Neural cell (in vitro differentiated cells): ENCODE data around the gene PUS10. TPM values are rescaled to one million over a fixed set of nuclear protein-coding genes. Genes with fewer than 3 reads are reported as not detected.

Experiments
- H2AFZ ChIP-seq: fragments of 200-600, 300-800 bp; sonication (generic), shearing (Covaris generic); 2 replicates; pipeline ENCODE4 v1.6.0; 2014; ENCODE audit warnings: low read depth, mild to moderate bottlenecking, antibody characterized with exemption, low read length, moderate library complexity
- H3F3A ChIP-seq: fragments of 200-600 bp; shearing (Covaris generic); 2 replicates; pipeline ENCODE4 v1.6.1; 2016; ENCODE audit warnings: mild to moderate bottlenecking, moderate library complexity, mixed read lengths, antibody characterized with exemption, low read length; ENCODE audit not compliant: insufficient read depth, poor library complexity, severe bottlenecking
- H3K27ac ChIP-seq: fragments of 200-600, 300-800 bp; sonication (generic), shearing (Covaris generic); 2 replicates; pipeline ENCODE4 v1.5.1; 2014; ENCODE audit warnings: mild to moderate bottlenecking, low read length, moderate library complexity
- H3K27me3 ChIP-seq: fragments of 300-800, 200-600 bp; sonication (generic), shearing (Covaris generic); 2 replicates; pipeline ENCODE4 v1.6.0; 2014; ENCODE audit warnings: mild to moderate bottlenecking, low read depth, low read length, moderate library complexity; ENCODE audit not compliant: insufficient read depth
- H3K36me3 ChIP-seq: fragments of 300-800, 200-600 bp; sonication (generic), shearing (Covaris generic); 2 replicates; pipeline ENCODE4 v1.5.1; 2014; ENCODE audit warnings: mild to moderate bottlenecking, antibody characterized with exemption, low read length, moderate library complexity; ENCODE audit not compliant: insufficient read depth
- H3K4me2 ChIP-seq: fragments of 300-800, 200-600 bp; sonication (generic), shearing (Covaris generic); 2 replicates; pipeline ENCODE4 v1.6.0; 2014; ENCODE audit warnings: mild to moderate bottlenecking, low read length
- H3K4me3 ChIP-seq: fragments of 300-800, 200-600 bp; sonication (generic), shearing (Covaris generic); 2 replicates; pipeline ENCODE4 v1.5.1; 2014; ENCODE audit warnings: mild to moderate bottlenecking, low read length, moderate library complexity
- H3K79me2 ChIP-seq: fragments of 200-600 bp; shearing (Covaris generic); replicated peaks from 2 replicates; pipeline ENCODE4 v1.6.0; 2014; ENCODE audit warnings: mild to moderate bottlenecking, low read length, moderate library complexity; ENCODE audit not compliant: insufficient read depth
- H3K9ac ChIP-seq: fragments of 300-800, 200-600 bp; sonication (generic), shearing (Covaris generic); 2 replicates; pipeline ENCODE4 v1.6.1; 2016; ENCODE audit warnings: mild to moderate bottlenecking, low read length, mixed read lengths
- H3K9me2 ChIP-seq: fragments of 200-600 bp; shearing (Covaris generic); 2 replicates; pipeline ENCODE4 v1.6.1; 2016; ENCODE audit warnings: mild to moderate bottlenecking, low read length, mixed read lengths; ENCODE audit not compliant: insufficient read depth
- H3K9me3 ChIP-seq: fragments of 200-600, 300-800 bp; sonication (generic), shearing (Covaris generic); 2 replicates; pipeline ENCODE4 v1.6.1; 2016; ENCODE audit warnings: mild to moderate bottlenecking, mixed run types, low read length, moderate library complexity, mixed read lengths
- H4K20me1 ChIP-seq: fragments of 200-600 bp; shearing (Covaris generic); 2 replicates; pipeline ENCODE4 v1.6.1; 2016; ENCODE audit warnings: mild to moderate bottlenecking, mixed run types; ENCODE audit not compliant: insufficient read depth
- CTCF ChIP-seq: fragments of 450-650 bp; IDR thresholded peaks from 2 replicates; pipeline ENCODE4 v1.5.1; 2014; ENCODE audit warnings: antibody characterized with exemption, mild to moderate bottlenecking, moderate library complexity; ENCODE audit not compliant: poor library complexity, severe bottlenecking
- EP300 ChIP-seq: fragments of 450-650 bp; conservative IDR thresholded peaks from 2 replicates; pipeline ENCODE4 v1.6.1; 2014; ENCODE audit warnings: antibody characterized with exemption, mild to moderate bottlenecking, moderate library complexity; ENCODE audit not compliant: poor library complexity, severe bottlenecking
- EZH2 ChIP-seq: fragments of 200-600, 300-800 bp; shearing (Covaris generic), sonication (generic); IDR thresholded peaks from 2 replicates; pipeline ENCODE4 v1.6.1; 2014; ENCODE audit warnings: antibody characterized with exemption, low read length, borderline replicate concordance, mild to moderate bottlenecking; ENCODE audit not compliant: insufficient read depth, poor library complexity, severe bottlenecking
- MXI1 ChIP-seq: fragments of 450-650 bp; conservative IDR thresholded peaks from 2 replicates; pipeline ENCODE4 v1.6.1; 2014; ENCODE audit warnings: antibody characterized with exemption, mild to moderate bottlenecking; ENCODE audit not compliant: poor library complexity, severe bottlenecking
- POLR2AphosphoS5 ChIP-seq: IDR thresholded peaks from 2 replicates; pipeline ENCODE4 v1.6.1; 2012
- RAD21 ChIP-seq: fragments of 450-650 bp; conservative IDR thresholded peaks from 2 replicates; pipeline ENCODE4 v1.6.1; 2014; ENCODE audit warnings: antibody characterized with exemption, mild to moderate bottlenecking, moderate library complexity
- REST ChIP-seq: IDR thresholded peaks from 2 replicates; pipeline ENCODE4 v1.6.1; 2012; ENCODE audit warnings: borderline replicate concordance
- SMC3 ChIP-seq: fragments of 450-650 bp; conservative IDR thresholded peaks from 2 replicates; pipeline ENCODE4 v1.6.1; 2014; ENCODE audit warnings: antibody characterized with exemption, mild to moderate bottlenecking, moderate library complexity; ENCODE audit not compliant: poor library complexity
- TAF1 ChIP-seq: IDR thresholded peaks from 2 replicates; pipeline ENCODE4 v1.6.1; 2012; ENCODE audit warnings: low read depth
- polyA plus RNA-seq: library from polyadenylated mRNA; depleted of rRNA; stranded (reverse); fragments of >200 nt; gene quantifications from 2 replicates; pipeline ENCODE4 v1.2.3, GENCODE V29; 2014

The PUS10 gene
- polyA plus RNA-seq, 1 donor from 2014 or later: 3.5 TPM

DNA sequence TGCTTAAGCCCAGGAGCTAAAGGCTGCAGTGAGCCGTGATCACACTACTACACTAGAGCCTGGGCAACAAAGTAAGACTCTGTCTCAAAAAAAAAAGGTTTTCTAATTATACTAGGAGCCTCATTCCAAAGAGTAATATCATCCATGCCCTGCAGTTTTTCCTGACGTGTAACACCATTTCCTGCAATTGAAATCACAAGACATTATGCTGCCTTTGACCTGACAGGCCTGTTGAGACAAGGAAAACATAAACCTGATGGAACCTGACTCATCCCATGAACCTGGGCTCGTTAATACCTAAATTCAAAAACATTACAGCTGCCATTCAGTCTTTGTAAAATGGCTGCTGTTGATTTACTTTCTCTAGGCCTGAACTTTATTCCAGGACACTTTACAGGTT is 59.3 kb downstream of the PUS10 start:
- Histone ChIP-seq H3K36me3 (no peaks in the 10 kb centered on the region), H4K20me1 (no peaks in the 10 kb centered on the region), H3K27ac (no peak overlapping the region), H3F3A (no peaks in the 10 kb centered on the region), H3K9me2 (no peaks in the 10 kb centered on the region), H3K9ac (no peak overlapping the region), H3K4me2 (no peak overlapping the region), H3K4me3 (no peak overlapping the region), H3K27me3 (no peaks in the 10 kb centered on the region), H2AFZ (no peak overlapping the region), H3K9me3 (no peaks in the 10 kb centered on the region), H3K79me2 (no peaks in the 10 kb centered on the region)
- no peak for TF ChIP-seq POLR2AphosphoS5
- no peak for TF ChIP-seq RAD21
- TF ChIP-seq CTCF: no peak
- no peak for TF ChIP-seq SMC3
- no peak for TF ChIP-seq REST
- no peak for TF ChIP-seq MXI1
- TF ChIP-seq EP300: no peak
- TF ChIP-seq EZH2: no peak
- no peak for TF ChIP-seq TAF1

DNA sequence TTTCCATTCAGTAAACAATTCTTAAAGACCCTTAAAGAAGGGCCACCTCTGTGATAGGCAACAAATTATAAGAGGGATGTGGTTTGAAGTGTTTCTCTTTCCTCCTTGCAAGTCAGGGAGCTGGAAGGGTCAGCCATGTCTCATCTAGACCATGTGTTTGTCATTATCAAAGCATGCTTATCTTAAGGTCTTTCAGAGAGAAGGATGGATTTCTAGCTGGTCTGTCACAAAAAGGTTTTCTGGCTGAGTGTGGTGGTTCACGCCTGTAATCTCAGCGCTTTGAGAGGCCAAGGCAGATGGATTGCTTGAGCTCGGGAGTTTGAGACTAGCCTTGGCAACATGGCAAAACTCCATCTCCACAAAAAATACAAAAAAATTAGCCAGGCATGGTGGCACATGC is 59.7 kb downstream of the PUS10 start:
- Histone ChIP-seq H3F3A (no peaks in the 10 kb centered on the region), H3K9me3 (no peaks in the 10 kb centered on the region), H2AFZ (no peak overlapping the region), H3K4me2 (no peak overlapping the region), H3K79me2 (no peaks in the 10 kb centered on the region), H3K9me2 (no peaks in the 10 kb centered on the region), H3K27me3 (no peaks in the 10 kb centered on the region), H4K20me1 (no peaks in the 10 kb centered on the region), H3K36me3 (no peaks in the 10 kb centered on the region), H3K9ac (no peak overlapping the region), H3K4me3 (no peak overlapping the region), H3K27ac (no peak overlapping the region)
- TF ChIP-seq EZH2: no peak
- no peak for TF ChIP-seq SMC3

GRCh38 chr2:60957643-60958042 is 60.4 kb downstream of the PUS10 start:
- Histone ChIP-seq H3K27ac (no peak overlapping the region), H3K9me2 (no peaks in the 10 kb centered on the region), H3K79me2 (no peaks in the 10 kb centered on the region), H3K36me3 (no peaks in the 10 kb centered on the region), H3K4me3 (no peak overlapping the region), H3K27me3 (no peaks in the 10 kb centered on the region), H3F3A (no peaks in the 10 kb centered on the region), H3K9me3 (no peaks in the 10 kb centered on the region), H4K20me1 (no peaks in the 10 kb centered on the region), H3K9ac (no peak overlapping the region), H2AFZ (no peak overlapping the region), H3K4me2 (no peak overlapping the region)
- TF ChIP-seq MXI1: no peak
- no peak for TF ChIP-seq RAD21
- no peak for TF ChIP-seq SMC3
- TF ChIP-seq EZH2: no peak
- no peak for TF ChIP-seq EP300
- TF ChIP-seq REST: no peak
